Peyer's patch (tissue), 4 donors: ENCODE data around the gene PSPC1.

Experiments used
- CTCF ChIP-seq, 6 experiments: fragments of 450-650 bp in 4 of 6; fragments of 200-600 bp in 2 of 6; sonication (generic) in 1 of 6; IDR thresholded peaks; one replicate each; pipeline ENCODE4 v1.5.1; 2017 to 2019; ENCODE audit warnings: antibody characterized with exemption in 6 of 6, mild to moderate bottlenecking in 3 of 6, moderate library complexity in 1 of 6
- POLR2A ChIP-seq, 2 donors: fragments of 450-650 bp; IDR thresholded peaks; one replicate each; pipeline ENCODE4 v1.5.1; 2017; ENCODE audit warnings: antibody characterized with exemption in 2 of 2, mild to moderate bottlenecking in 2 of 2, moderate library complexity in 2 of 2

GRCh38 chr13:19661126-19661525, 121.6 kb downstream of the PSPC1 start:
- no peak for TF ChIP-seq POLR2A (IDR thresholded peaks at IDR 0.05)
- TF ChIP-seq CTCF (IDR thresholded peaks at IDR 0.05) = no peak
